Measurements from ENCODE around the gene CCNY. TPM values are rescaled to one million over a fixed set of nuclear protein-coding genes. Genes with fewer than 3 reads are reported as not detected.

CCNY gene
- total RNA-seq, 1 donor from 2014 or later: 81.1 TPM

DNA sequence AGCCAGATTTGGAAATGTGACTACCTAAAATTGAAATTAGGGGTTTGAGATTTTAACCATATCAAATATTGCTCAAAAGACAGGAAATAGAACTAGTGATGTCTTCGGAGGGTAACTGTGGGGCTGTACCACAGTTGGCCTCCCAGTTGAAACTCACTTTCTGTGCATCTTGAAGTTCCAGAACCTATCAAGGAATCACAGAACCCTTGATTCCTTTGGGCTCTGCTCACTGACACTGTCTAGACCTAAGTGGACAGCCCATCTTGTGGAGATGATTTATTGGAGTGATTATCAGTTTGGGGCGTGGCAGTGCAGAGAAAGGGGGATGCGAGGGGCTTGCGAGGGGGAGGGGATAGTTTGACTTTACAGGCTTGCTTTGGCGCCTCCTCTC, 134.6 kb downstream of the CCNY start:
- Histone ChIP-seq H3K4me3 (peak overlapping the region; percentile 10), H3K4me1 (peaks cover 60% of the 10 kb centered on the region), H3K27ac (replicated peaks) (peak overlapping the region; percentile 58), H3K9me3 (replicated peaks) (no peaks in the 10 kb centered on the region), H3K36me3 (no peaks in the 10 kb centered on the region), H3K27me3 (ENCODE audit: low read depth) (no peaks in the 10 kb centered on the region)
- intact Hi-C loops (cut with micrococcal nuclease): no loop called here
- no peak for DNase-seq
- TF ChIP-seq, protein P1, sequence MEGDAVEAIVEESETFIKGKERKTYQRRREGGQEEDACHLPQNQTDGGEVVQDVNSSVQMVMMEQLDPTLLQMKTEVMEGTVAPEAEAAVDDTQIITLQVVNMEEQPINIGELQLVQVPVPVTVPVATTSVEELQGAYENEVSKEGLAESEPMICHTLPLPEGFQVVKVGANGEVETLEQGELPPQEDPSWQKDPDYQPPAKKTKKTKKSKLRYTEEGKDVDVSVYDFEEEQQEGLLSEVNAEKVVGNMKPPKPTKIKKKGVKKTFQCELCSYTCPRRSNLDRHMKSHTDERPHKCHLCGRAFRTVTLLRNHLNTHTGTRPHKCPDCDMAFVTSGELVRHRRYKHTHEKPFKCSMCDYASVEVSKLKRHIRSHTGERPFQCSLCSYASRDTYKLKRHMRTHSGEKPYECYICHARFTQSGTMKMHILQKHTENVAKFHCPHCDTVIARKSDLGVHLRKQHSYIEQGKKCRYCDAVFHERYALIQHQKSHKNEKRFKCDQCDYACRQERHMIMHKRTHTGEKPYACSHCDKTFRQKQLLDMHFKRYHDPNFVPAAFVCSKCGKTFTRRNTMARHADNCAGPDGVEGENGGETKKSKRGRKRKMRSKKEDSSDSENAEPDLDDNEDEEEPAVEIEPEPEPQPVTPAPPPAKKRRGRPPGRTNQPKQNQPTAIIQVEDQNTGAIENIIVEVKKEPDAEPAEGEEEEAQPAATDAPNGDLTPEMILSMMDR (IDR thresholded peaks at IDR 0.05; ENCODE audit: borderline replicate concordance): no peak

DNA sequence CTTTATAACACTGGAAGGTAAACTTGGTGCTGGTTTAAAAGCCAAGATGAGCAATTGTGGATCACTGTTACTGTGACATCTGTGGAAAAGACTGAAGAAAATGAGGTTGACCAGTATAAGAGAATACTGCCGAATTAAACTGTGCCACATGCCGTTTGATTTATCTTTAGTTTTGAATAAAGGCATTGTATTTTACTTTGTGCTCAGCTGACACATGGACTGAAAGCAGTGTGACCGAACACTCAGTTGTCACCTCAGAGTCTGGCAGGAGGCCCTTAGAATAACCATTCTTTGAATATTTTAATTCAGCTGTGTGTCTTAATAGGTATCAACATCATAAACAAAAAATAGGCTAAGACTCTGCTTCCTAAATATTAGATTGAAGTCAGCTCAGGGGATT, 135.1 kb downstream of the CCNY start:
- no peaks in the 10 kb centered on the region for H3K36me3 ChIP-seq
- H3K27ac ChIP-seq (replicated peaks): peak overlapping the region; percentile 58
- intact Hi-C loops (cut with micrococcal nuclease): no loop called here
- H3K4me1 ChIP-seq: peaks cover 55% of the 10 kb centered on the region
- no peaks in the 10 kb centered on the region for H3K9me3 ChIP-seq (replicated peaks)
- peak overlapping the region; percentile 10 for H3K4me3 ChIP-seq
- DNase-seq: no peak
- no peaks in the 10 kb centered on the region for H3K27me3 ChIP-seq (ENCODE audit: low read depth)
- TF ChIP-seq, protein P1 (IDR thresholded peaks at IDR 0.05; ENCODE audit: borderline replicate concordance): no peak

DNA sequence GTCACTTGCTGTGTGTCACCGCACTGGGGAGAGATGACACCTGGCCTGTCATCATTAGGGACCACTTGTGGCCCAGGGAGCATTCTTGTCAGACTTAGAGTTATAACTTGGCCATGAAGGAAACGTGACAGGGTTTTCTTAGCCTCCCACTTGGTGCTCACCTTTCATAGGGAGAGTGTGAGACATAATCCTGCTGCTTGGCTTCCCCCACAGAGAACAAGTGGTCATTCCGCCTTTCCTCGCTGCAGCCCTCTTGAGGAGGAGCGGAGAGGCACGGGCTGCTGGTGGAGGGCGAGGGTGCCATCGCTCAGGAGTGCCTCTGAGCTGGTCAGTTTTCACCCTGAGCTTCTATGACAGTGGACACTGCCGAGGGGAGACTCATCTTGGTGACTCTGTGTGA, 143.8 kb downstream of the CCNY start:
- TF ChIP-seq, protein P1 (IDR thresholded peaks at IDR 0.05; ENCODE audit: borderline replicate concordance): no peak
- intact Hi-C loops (cut with micrococcal nuclease): no loop called here
- Histone ChIP-seq H3K27me3 (ENCODE audit: low read depth) (no peaks in the 10 kb centered on the region), H3K4me3 (no peak overlapping the region), H3K27ac (replicated peaks) (no peak overlapping the region), H3K36me3 (peaks cover 5% of the 10 kb centered on the region), H3K4me1 (peaks cover 39% of the 10 kb centered on the region), H3K9me3 (replicated peaks) (no peaks in the 10 kb centered on the region)
- no peak for DNase-seq

DNA sequence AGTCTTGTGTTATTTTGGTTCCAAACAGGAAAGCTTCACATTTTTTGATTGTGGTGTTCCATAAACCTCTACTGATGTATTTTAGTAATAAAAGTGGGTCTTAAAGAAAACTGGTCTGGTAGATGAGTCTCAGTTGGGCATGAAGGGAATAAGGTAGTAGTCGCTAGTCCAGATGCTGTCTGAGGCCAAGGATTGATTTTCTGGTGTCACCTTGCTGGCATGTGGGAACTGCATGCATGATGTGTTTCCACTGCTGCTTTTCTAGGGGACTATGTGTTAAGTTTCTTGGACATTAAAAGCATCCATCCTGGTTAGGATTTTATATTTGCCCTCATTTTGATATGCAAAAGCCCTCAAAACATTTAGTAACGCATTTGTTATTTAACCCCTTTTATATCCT, 145.1 kb downstream of the CCNY start:
- Histone ChIP-seq H3K4me1 (peaks cover 46% of the 10 kb centered on the region), H3K27me3 (ENCODE audit: low read depth) (no peaks in the 10 kb centered on the region), H3K9me3 (replicated peaks) (no peaks in the 10 kb centered on the region), H3K27ac (replicated peaks) (peak overlapping the region; percentile 40), H3K4me3 (no peak overlapping the region), H3K36me3 (peaks cover 12% of the 10 kb centered on the region)
- TF ChIP-seq, protein P1 (IDR thresholded peaks at IDR 0.05; ENCODE audit: borderline replicate concordance): no peak
- intact Hi-C loops (cut with micrococcal nuclease): no loop called here
- DNase-seq: no peak

DNA sequence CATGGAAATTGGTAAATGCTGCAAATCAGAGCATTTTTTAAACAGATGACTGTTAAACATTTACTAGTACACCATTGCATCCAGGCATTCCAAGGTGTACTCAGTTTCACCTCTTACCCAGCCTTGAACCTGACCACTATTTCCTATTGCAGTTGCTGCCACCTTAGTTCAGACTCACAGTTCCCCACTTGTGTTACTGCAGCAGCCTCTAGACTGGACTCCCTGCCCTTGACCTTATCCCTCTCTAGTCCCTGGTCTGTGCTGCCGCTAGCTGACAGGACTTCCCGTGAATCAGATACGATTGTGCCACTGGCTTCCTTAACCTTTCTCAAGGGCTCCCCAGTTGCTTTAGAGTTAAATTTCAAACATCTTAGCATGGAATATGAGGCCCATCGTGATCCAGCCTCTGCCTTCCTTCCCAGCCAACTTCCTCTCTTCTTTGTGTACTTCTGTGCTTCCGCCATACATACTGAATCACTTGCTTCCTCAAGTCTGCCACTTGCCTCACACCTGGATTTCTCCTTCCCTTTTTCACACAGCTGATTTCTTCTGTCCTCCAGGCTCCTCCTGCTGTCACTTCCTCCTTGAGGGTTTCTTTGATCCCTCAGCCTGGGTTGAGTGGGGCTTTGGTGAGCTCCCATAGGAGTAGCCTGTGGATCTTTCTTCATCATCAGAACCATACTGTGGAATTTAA, 150.1 kb downstream of the CCNY start:
- Histone ChIP-seq H3K4me3 (no peak overlapping the region), H3K27ac (replicated peaks) (peak overlapping the region; percentile 58), H3K36me3 (peaks cover 16% of the 10 kb centered on the region), H3K27me3 (ENCODE audit: low read depth) (no peaks in the 10 kb centered on the region), H3K9me3 (replicated peaks) (no peaks in the 10 kb centered on the region), H3K4me1 (peaks cover 64% of the 10 kb centered on the region)
- DNase-seq: no peak
- intact Hi-C loops (cut with micrococcal nuclease): no loop called here
- TF ChIP-seq, protein P1 (IDR thresholded peaks at IDR 0.05; ENCODE audit: borderline replicate concordance): no peak

Data from left ventricle myocardium inferior (tissue), 1 donor.